ENCODE data around the gene FAAP24. TPM values are rescaled to one million over a fixed set of nuclear protein-coding genes. Genes with fewer than 3 reads are reported as not detected.

FAAP24 gene
- total RNA-seq, 1 experiment from 2014 or later: 6.0 TPM

GRCh38 chr19:32997716-32998355 is 25.8 kb downstream of the FAAP24 start:
- no peak overlapping the region for H3T11ph ChIP-seq (ENCODE audit: low read length)
- H4K8ac ChIP-seq (replicated peaks; ENCODE audit: insufficient read length, low read depth, low read length): no peak overlapping the region
- no peaks in the 10 kb centered on the region for H3K27me3 Mint-ChIP-seq (ENCODE audit: low read depth)
- H2BK15ac ChIP-seq (ENCODE audit: low read depth, low read length): no peak overlapping the region
- TF ChIP-seq CTCF (conservative IDR thresholded peaks at IDR 0.05): no peak
- no peaks in the 10 kb centered on the region for H4K20me1 ChIP-seq (ENCODE audit: control insufficient read depth, insufficient read depth, insufficient read length)
- H3K14ac ChIP-seq (ENCODE audit: insufficient read depth, low read length): no peak overlapping the region
- no peak overlapping the region for H3K4me3 Mint-ChIP-seq
- no peak overlapping the region for H4K5ac ChIP-seq (ENCODE audit: insufficient read length, low read depth, low read length)
- no peak overlapping the region for H3K18ac ChIP-seq (ENCODE audit: insufficient read length, low read depth, low read length)
- WGBS (ENCODE audit: extremely low coverage, insufficient read length, low lambda C conversion rate): no CpG with 5 or more reads among the region's 14 CpGs
- H3K27ac Mint-ChIP-seq: no peak overlapping the region; a peak in 1 of 7 replicates
- no peak overlapping the region for H2BK5ac ChIP-seq (ENCODE audit: insufficient read length, low read length)
- no peak overlapping the region for H2AK5ac ChIP-seq (ENCODE audit: insufficient read length, low read length)
- no peaks in the 10 kb centered on the region for H3K79me2 ChIP-seq (ENCODE audit: insufficient read depth, low read length)
- no peak overlapping the region for H2BK12ac ChIP-seq (ENCODE audit: insufficient read length, low read depth, low read length)
- H3K23ac ChIP-seq (ENCODE audit: insufficient read length, low read depth, low read length): no peak overlapping the region
- no peaks in the 10 kb centered on the region for H3K9me3 ChIP-seq (ENCODE audit: control insufficient read depth, low read depth, low read length)
- no peaks in the 10 kb centered on the region for H3K23me2 ChIP-seq (ENCODE audit: insufficient read length, low read depth, low read length, poor library complexity, severe bottlenecking)
- H2BK120ac ChIP-seq (ENCODE audit: low read depth, low read length, poor library complexity, severe bottlenecking): no peak overlapping the region
- H3K4ac ChIP-seq (ENCODE audit: low read depth, low read length): no peak overlapping the region
- no peaks in the 10 kb centered on the region for H3K4me1 ChIP-seq (ENCODE audit: insufficient read depth, low read length)
- no peaks in the 10 kb centered on the region for H3K9me3 Mint-ChIP-seq
- H3K36me3 Mint-ChIP-seq (ENCODE audit: insufficient read depth in 1 of 3, low read depth in 3 of 3): peaks cover 28 to 74% (median 74%) of the 10 kb centered on the region in 3 experiments
- H3K4me1 Mint-ChIP-seq: no peaks in the 10 kb centered on the region
- no peak for DNase-seq
- H3K79me1 ChIP-seq (ENCODE audit: insufficient read depth, low read depth, low read length, poor library complexity, severe bottlenecking): no peaks in the 10 kb centered on the region
- H2BK20ac ChIP-seq (ENCODE audit: low read depth, low read length, poor library complexity, severe bottlenecking): no peak overlapping the region
- H2AFZ ChIP-seq (ENCODE audit: low read length): no peak overlapping the region
- no peak overlapping the region for H3K9ac ChIP-seq (ENCODE audit: extremely low read depth, insufficient read length, low read length)
- no peaks in the 10 kb centered on the region for H3K27me3 ChIP-seq (ENCODE audit: insufficient read depth, low read length)
- H3K27ac ChIP-seq (ENCODE audit: insufficient read length, low read depth, low read length): no peak overlapping the region
- H3K56ac ChIP-seq (ENCODE audit: insufficient read length, low read depth, low read length): no peak overlapping the region
- no peak overlapping the region for H3K4me2 ChIP-seq (ENCODE audit: insufficient read depth, insufficient read length, low read length)
- H4K91ac ChIP-seq (ENCODE audit: insufficient read length, low read depth, low read length): no peak overlapping the region

Measured in H9 (cell line).